Measurements from ENCODE around the gene TEX22.

The TEX22 gene

GRCh38 chr14:105411985-105412770 is 13.8 kb downstream of the TEX22 start:
- no peaks in the 10 kb centered on the region for H3K79me2 ChIP-seq (ENCODE audit: insufficient read depth, low read length)
- no peaks in the 10 kb centered on the region for H3K36me3 ChIP-seq (ENCODE audit: insufficient read depth, low read length)
- no peaks in the 10 kb centered on the region for H3F3A ChIP-seq (ENCODE audit: insufficient read depth, low read length)
- H3K27ac ChIP-seq (ENCODE audit: low read depth, low read length, poor library complexity, severe bottlenecking) = no peak overlapping the region
- H3K9me2 ChIP-seq (ENCODE audit: low read depth, low read length) = no peaks in the 10 kb centered on the region
- H3K4me1 ChIP-seq (ENCODE audit: insufficient read depth, low read length, severe bottlenecking) = peaks cover 15% of the 10 kb centered on the region
- no peaks in the 10 kb centered on the region for H3K9me3 ChIP-seq (ENCODE audit: low read length)
- TF ChIP-seq EZH2 (IDR thresholded peaks at IDR 0.05; ENCODE audit: borderline replicate concordance, low read length) (no peak), CTCF (IDR thresholded peaks at IDR 0.05; ENCODE audit: low read length) (no peak)
- H2AFZ ChIP-seq (ENCODE audit: low read length) = no peak overlapping the region
- no peak overlapping the region for H3K9ac ChIP-seq (ENCODE audit: low read length)
- H4K20me1 ChIP-seq (ENCODE audit: insufficient read depth, low read length) = no peaks in the 10 kb centered on the region
- H3K4me3 ChIP-seq (ENCODE audit: low read depth, low read length, poor library complexity, severe bottlenecking) = no peak overlapping the region
- H3K4me2 ChIP-seq (ENCODE audit: low read length) = no peak overlapping the region
- H3K27me3 ChIP-seq (ENCODE audit: insufficient read depth, low read length) = peaks cover 22% of the 10 kb centered on the region; the same call in 1 of the 2 replicates

- H3K4me3 ChIP-seq (ENCODE audit: low read depth, low read length, poor library complexity, severe bottlenecking) = no peak overlapping the region
- H3K4me1 ChIP-seq (ENCODE audit: insufficient read depth, low read length, severe bottlenecking) = peaks cover 15% of the 10 kb centered on the region
- no peak overlapping the region for H2AFZ ChIP-seq (ENCODE audit: low read length)
- H3K79me2 ChIP-seq (ENCODE audit: insufficient read depth, low read length) = no peaks in the 10 kb centered on the region
- no peaks in the 10 kb centered on the region for H3F3A ChIP-seq (ENCODE audit: insufficient read depth, low read length)
- no peak overlapping the region for H3K4me2 ChIP-seq (ENCODE audit: low read length)
- H3K9me2 ChIP-seq (ENCODE audit: low read depth, low read length) = no peaks in the 10 kb centered on the region
- TF ChIP-seq CTCF (IDR thresholded peaks at IDR 0.05; ENCODE audit: low read length) (no peak), EZH2 (IDR thresholded peaks at IDR 0.05; ENCODE audit: borderline replicate concordance, low read length) (no peak)
- no peak overlapping the region for H3K9ac ChIP-seq (ENCODE audit: low read length)
- H3K27me3 ChIP-seq (ENCODE audit: insufficient read depth, low read length) = peaks cover 22% of the 10 kb centered on the region; the same call in 1 of the 2 replicates
- no peaks in the 10 kb centered on the region for H3K36me3 ChIP-seq (ENCODE audit: insufficient read depth, low read length)
- H3K9me3 ChIP-seq (ENCODE audit: low read length) = no peaks in the 10 kb centered on the region
- H3K27ac ChIP-seq (ENCODE audit: low read depth, low read length, poor library complexity, severe bottlenecking) = no peak overlapping the region
- no peaks in the 10 kb centered on the region for H4K20me1 ChIP-seq (ENCODE audit: insufficient read depth, low read length)
Measured at GRCh38 chr14:105412771-105413543, 14.6 kb downstream of the TEX22 start.

GRCh38 chr14:105413544-105413886 is 15.2 kb downstream of the TEX22 start:
- Histone ChIP-seq H3F3A (ENCODE audit: insufficient read depth, low read length) (no peaks in the 10 kb centered on the region), H3K9me2 (ENCODE audit: low read depth, low read length) (no peaks in the 10 kb centered on the region), H3K9me3 (ENCODE audit: low read length) (no peaks in the 10 kb centered on the region), H3K36me3 (ENCODE audit: insufficient read depth, low read length) (no peaks in the 10 kb centered on the region), H3K4me2 (ENCODE audit: low read length) (no peak overlapping the region), H3K27ac (ENCODE audit: low read depth, low read length, poor library complexity, severe bottlenecking) (no peak overlapping the region), H3K79me2 (ENCODE audit: insufficient read depth, low read length) (no peaks in the 10 kb centered on the region), H3K4me1 (ENCODE audit: insufficient read depth, low read length, severe bottlenecking) (peaks cover 15% of the 10 kb centered on the region), H3K9ac (ENCODE audit: low read length) (no peak overlapping the region), H4K20me1 (ENCODE audit: insufficient read depth, low read length) (no peaks in the 10 kb centered on the region), H3K4me3 (ENCODE audit: low read depth, low read length, poor library complexity, severe bottlenecking) (no peak overlapping the region), H3K27me3 (ENCODE audit: insufficient read depth, low read length) (peaks cover 22% of the 10 kb centered on the region; the same call in 1 of the 2 replicates), H2AFZ (ENCODE audit: low read length) (no peak overlapping the region)
- TF ChIP-seq CTCF (IDR thresholded peaks at IDR 0.05; ENCODE audit: low read length) (no peak), EZH2 (IDR thresholded peaks at IDR 0.05; ENCODE audit: borderline replicate concordance, low read length) (no peak)
